ENCODE data around the gene TFIP11.

The TFIP11 gene

GRCh38 chr22:26476705-26477340 is 35.5 kb downstream of the TFIP11 start:
- DNase-seq, result no peak

GRCh38 chr22:26474682-26475081 is 37.6 kb downstream of the TFIP11 start:
- DNase-seq, result peak in 1 of 2 experiments; percentile 3

DNA sequence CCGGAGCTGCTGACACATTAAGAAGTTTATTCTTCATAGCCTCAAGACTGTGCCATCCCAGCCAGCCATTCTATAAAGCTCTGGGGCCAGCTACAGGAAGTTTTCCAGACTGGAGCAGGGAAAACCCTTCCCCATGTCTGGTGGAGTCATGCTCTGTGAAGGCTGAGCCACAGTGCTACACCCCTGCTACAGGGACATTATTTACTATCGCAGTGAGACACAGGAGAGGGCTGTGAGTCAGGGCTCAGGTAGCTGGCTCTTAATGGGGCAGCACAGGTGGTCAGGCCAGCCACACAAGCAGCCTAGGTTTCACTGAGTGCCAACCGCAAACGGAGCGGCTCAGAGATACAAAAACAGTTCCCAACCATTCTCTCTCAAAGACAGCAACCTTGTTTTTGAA is 40.8 kb downstream of the TFIP11 start:
- peak; percentile 33 to 50 for DNase-seq

- no peak for DNase-seq
Observed at GRCh38 chr22:26470807-26471206, 41.5 kb downstream of the TFIP11 start.

DNA sequence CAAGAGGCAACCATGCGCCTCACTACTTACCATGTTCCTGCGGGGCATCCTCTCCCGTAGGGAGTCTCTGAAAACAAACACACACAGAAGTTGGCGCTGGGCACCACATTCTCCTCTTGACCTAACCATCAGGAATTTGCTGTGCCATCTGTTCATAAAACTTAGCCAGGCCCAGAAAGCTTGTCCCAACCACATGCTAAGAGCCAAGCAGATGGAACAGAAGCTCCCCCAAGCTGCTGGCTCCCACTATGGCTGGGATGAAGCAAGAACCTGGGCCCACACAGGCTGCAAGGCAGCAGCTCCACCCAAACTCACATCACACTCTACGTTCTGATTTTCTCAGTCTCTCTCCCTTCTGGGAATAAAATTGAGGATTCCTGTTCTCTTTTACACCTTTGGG is 46.1 kb downstream of the TFIP11 start:
- DNase-seq, result no peak

DNA sequence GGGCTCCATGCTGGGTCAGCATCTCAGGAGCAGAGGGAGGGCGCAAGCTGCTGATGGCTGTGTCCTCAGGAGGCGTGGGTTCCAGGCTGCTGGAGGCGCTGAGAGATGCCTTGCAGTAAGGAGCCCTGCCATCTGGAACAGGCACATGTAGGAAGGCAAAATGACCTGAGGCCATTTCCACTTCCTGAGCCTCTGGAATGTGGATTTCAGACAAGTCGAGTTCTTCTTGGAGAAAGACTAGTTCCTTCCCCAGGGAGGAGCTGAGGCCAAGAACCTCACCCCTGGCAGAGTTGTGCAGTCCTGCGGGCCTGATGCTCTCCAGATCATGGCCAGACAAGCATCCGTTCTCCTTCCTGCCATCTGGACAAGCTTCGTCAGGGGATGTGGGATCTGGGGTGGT is 48.0 kb downstream of the TFIP11 start:
- no peak for DNase-seq

DNA sequence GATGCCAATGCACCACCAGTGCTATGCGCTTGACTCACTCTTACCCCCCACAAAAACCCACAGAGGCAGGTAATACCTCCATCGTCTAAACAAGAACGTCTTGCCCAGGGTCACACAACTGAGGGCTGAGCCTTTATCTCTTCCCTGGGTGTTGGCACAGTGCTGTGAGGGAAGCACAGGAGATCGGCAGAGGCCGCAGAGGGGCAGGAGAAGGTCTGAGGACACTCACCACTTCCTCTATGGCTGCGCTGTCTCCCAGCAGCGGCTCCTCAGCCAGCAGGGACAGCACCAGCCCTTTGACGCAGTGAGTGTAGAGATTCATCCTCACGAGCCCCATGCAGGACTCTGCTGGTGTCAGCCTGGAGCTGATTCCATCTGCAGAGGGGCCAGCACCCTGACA is 48.6 kb downstream of the TFIP11 start:
- DNase-seq, result no peak

DNA sequence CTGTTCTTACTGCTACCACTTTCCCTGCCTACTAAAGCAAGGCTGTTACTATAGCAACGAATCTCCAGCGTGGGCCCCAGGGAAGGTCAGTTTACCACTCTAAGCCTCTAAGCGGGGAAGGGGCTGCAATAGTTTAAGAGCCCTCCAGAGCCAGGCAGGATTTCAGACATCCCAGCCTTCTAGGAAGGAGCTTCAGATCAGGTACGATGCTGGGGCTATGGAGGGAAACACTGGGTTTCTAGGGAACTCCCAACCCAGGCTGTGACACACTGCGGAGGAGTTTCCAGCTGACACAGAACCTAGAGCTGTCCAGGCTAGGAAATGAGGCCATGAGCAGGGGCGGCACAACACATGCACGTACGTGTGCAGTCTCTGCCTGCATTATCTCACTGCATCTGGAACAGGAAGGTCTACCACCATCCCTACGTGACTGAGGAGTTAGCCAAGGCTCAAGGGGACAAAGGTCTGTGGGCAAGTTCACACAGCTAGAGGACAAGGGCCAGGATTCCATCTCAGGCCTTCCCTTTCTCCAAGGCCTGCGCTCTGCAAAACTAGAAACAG is 49.1 kb downstream of the TFIP11 start:
- no peak for DNase-seq

GRCh38 chr22:26462641-26463040 is 49.6 kb downstream of the TFIP11 start:
- no peak for DNase-seq

DNA sequence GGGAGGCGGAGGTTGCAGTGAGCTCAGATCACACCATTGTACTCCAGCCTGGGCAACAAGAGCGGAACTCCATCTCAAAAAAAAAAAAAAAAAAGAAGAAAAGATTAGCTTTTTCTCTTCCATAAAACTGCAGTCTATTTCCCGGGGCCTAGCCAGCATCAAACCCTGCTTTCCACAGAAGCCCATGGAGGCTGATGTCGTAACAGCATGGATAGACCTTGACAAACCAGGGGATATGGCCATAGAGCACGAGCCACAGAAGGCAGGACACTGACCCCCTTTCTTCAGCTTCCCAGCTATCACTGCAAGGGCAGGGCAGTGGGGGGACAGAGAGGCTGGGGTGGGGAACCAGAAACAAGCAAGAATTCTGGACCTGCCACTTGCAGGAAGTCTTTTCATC is 50.2 kb downstream of the TFIP11 start:
- DNase-seq, result no peak

GRCh38 chr22:26461188-26461810 is 51.0 kb downstream of the TFIP11 start:
- DNase-seq, result peak in 1 of 2 experiments; percentile 6

DNA sequence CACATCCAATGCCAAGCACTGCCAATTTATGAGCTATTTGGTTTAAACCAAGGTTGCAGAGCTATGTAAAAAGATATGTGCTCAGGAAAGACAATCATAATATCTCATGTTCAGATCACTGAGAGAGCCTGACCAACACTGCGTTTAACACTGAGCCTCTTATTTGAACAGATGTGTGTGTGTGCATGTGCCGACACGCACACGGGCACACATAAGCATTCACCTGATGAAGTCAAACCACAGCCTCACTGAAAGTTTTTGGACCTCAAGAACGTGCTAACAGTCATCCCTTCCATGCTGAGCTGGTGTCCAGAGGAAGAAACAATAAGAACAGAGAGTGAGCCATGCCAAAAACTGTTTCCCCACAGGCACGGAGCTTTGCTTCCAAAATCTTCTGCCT is 52.1 kb downstream of the TFIP11 start:
- DNase-seq, result no peak

GRCh38 chr22:26457661-26458272 is 54.5 kb downstream of the TFIP11 start:
- DNase-seq, result no peak

GRCh38 chr22:26453812-26454500 is 58.3 kb downstream of the TFIP11 start:
- no peak for DNase-seq

DNA sequence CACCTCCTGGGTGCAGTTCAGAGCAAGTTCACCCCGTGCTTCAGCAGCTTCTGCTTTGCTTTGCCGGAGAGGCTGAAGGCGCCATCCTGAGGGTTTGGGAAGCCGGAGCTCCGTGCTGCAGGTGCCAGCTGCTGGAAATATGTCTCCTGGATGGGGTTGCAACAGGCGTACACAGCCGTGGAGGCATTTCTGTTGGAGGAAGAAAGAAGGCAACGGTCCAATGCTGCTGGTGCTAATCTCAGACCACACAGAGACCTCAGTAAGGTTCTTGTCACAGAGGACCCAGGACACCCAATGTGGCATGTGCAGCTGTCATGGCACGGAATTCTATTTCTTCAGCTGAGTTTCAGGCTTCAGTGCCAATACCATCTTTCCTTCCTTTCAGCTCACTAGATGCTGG is 59.1 kb downstream of the TFIP11 start:
- DNase-seq, result no peak

DNA sequence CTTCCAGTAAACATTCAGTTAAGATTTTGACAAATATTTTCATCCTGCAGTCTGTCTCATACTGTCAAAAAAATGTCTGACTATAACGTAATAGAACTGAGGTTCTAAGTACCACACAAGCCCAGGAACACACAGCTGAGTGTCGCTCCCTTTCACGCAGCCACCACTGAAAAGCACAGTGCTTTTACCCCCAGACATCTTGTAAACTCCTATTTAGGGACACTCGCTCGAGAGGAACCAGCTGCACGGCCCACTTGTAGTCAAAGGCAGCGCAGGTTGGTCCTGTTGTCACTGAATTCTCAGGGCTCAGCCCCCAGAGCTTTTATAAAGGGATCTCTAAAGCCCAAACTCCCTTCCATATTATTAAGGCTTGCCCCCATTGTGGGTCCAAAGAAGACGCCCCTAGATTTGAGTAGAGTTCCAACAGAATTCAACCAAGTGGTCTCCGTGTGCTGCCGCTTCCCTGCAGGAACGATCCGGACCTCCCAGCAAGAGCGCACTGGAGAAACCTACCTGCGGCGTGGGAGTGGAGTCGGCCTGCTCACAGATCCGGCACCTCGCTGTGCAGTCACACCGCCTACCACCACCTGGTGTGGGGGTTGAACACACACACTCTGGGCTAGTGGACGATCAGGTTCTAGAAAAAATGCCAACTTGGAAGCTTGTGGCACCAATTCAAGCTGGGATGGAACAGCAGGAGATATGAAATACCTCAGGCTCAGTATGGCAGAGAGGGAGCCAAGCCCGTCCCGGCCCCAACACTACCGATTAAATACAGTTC is 59.8 kb downstream of the TFIP11 start:
- no peak for DNase-seq

DNA sequence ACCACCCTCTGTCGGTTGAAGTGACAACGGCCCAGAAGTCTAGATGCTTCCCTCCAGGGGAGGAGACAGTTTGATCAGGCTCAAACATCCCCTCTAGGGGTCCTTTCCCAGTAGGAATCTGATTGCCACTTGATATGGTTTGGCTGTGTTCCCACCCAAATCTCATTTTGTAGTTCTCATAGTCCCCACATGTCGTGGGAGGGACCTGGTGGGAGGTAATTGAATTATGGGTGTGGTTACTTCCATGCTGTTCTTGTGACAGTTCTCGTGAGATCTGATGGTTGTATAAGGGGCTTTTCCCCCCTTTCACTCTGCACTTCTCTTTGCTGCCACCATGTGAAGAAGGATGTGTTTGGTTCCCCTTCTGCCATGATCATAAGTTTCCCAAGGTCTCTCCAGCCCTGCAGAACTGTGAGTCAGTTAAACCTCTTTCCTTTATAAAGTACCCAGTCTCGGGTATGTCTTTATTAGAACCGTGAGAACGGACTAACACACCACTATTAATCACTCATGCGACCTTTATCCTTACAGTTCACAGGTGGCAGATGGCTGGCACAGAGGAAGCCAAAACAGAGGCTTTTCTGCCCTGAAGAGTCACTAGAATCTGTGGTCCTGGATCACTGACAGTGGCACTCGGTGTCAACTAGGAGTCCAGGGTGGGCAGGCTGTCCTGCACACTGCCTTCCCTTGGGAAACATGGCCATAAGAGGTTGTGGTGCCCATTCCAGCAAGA is 61.7 kb downstream of the TFIP11 start:
- DNase-seq, result no peak

DNA sequence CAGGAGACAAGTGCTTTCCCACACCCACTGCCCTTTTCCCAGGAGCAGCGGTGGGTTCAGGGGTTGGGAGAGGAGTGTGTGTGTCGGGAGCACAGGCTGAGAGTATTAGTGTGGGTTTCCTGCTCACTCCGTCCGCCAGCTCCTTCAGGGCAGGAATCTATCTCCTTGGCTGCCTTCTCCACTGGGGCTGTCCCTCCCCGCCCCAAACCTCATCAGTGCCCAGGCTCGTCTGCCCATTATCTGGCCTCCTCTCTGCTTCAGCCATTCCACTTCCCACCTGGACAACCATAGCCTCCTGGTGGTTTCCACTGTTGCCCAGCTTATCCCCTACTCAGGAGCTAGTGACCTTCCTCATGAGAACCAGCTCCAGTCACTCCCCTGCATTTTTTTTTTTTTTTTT is 63.3 kb downstream of the TFIP11 start:
- DNase-seq, result no peak

- DNase-seq, result no peak
Observed at GRCh38 chr22:26448334-26448733, 63.9 kb downstream of the TFIP11 start.

- no peak for DNase-seq
Observed at GRCh38 chr22:26447584-26448329, 64.5 kb downstream of the TFIP11 start.

DNA sequence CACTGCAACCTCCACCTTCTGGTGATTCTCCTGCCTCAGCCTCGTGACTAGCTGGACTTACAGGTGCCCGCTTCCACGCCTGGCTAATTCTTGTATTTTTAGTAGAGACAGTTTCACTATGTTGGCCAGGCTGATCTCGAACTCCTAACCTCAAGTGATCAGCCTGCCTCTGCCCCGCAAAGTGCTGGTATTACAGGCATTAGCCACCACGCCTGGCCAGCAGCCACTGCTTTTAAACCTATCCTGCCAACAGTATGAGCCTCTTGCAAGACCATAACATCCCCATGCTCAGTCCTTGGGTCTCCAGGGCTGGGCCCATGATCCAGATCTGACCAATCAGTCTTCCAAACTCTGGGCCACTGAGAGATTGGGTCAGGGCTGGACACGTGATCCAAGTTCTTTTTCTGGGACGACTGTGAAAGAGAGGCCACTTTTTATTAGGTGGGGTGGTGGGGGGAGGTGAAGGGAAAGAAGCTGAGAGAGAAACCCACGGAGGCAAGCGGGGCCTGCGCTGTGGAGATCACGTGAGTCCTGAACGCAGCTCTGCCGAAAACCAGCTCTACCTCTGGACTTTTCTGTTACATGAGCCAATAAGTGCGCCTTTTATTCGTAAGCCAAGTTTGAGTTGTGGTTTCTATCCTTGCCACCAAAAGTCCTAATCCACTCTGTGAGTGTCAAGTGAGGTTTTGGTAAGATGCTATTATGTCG is 65.3 kb downstream of the TFIP11 start:
- no peak for DNase-seq
